GM21576 (cell line): ENCODE measurements around the gene FUBP3.
"Not testable (repeated sequence)": the region's sequence is repeated elsewhere in the genome, so short reads cannot be mapped to it uniquely, and the experiment has no call there.

ENCODE experiments used
- ATAC-seq: cut with Tn5 transposase; IDR thresholded peaks from one replicate; pipeline ENCODE4 v1.9.1; 2021; ENCODE audit warnings: mild to moderate bottlenecking, moderate library complexity; ENCODE audit not compliant: unreplicated experiment

Gene FUBP3

GRCh38 chr9:130680836-130681768 lies 101.7 kb downstream of the FUBP3 start:
- ATAC-seq = no peak

- ATAC-seq = no peak
Observed at GRCh38 chr9:130681769-130682420, 102.5 kb downstream of the FUBP3 start.

GRCh38 chr9:130682421-130683121 lies 103.2 kb downstream of the FUBP3 start:
- no peak for ATAC-seq

DNA sequence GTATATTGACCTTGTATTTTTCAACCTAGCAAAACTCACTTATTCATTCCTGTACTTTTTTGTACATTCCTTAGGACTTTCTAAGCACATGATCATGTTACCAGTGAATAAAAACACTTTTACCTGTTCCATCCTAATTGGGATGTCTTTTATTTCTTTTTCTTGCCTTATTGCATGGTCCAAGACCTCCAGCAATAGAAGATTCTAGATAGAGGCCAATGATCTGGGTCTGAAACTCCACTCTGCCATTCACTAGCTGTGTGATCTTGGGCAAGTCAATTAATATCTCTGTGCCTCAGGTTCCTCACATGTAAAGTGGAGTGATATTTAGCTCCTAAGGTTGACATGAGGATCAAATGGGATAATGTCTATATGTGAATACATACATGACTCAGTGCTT lies 105.7 kb downstream of the FUBP3 start:
- no peak for ATAC-seq

DNA sequence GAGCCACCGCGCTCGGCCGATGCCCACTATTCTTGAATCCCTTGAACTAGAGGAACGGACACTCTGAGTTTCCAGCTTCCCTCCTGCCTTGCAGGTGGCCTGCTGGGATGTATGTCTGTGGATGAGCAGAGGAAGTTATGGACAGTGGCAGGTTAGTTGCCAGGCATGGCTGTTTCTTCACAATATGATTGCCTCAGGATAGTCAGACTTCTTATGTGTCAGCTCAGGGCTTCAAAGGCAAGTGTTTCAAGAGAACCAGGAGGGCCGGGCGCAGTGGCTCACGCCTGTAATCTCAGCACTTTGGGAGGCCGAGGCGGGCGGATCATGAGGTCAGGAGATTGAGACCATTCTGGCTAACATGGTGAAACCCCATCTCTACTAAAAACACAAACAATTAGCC lies 106.6 kb downstream of the FUBP3 start:
- not testable (repeated sequence) for ATAC-seq

DNA sequence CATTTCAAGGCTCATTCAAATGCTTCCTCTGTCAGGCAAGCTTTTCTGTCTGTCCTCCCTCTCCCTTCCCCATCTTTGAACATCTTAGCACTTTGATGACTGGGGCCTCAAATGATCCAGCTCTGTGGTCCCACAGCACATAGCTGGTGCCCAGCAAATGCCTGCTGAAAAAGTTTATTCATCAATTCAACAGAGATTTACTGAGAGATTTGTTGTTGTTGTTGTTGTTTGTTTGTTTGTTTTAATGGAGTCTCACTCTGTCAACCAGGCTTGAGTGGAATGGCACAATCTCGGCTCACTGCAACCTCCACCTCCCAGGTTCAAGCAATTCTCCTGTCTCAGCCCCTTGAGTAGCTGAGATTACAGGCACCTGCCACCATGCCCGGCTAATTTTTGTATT lies 108.2 kb downstream of the FUBP3 start:
- no peak for ATAC-seq
